Nephron progenitor cell (in vitro differentiated cells): ENCODE measurements around the gene FBXO28.
A peak's percentile ranks its signal among the peaks of the same experiment; 100 is the strongest.

Experiments
- DNase-seq: peaks from one replicate; pipeline ENCODE4 v3.0.0; 2021
- H3K27ac Mint-ChIP-seq: 2 replicates; pipeline ENCODE4 v1.8.0; 2021; ENCODE audit warnings: mild to moderate bottlenecking, moderate library complexity, mixed read lengths
- H3K27me3 Mint-ChIP-seq: 2 replicates; pipeline ENCODE4 v1.8.0; 2021; ENCODE audit warnings: mild to moderate bottlenecking, low read depth, mixed read lengths; ENCODE audit not compliant: poor library complexity
- H3K36me3 Mint-ChIP-seq: 2 replicates; pipeline ENCODE4 v1.8.0; 2021; ENCODE audit warnings: low read depth, mixed read lengths
- H3K4me1 Mint-ChIP-seq: 2 replicates; pipeline ENCODE4 v1.8.0; 2021; ENCODE audit warnings: mixed read lengths
- H3K4me3 Mint-ChIP-seq: 2 replicates; pipeline ENCODE4 v1.8.0; 2021; ENCODE audit warnings: mild to moderate bottlenecking, moderate library complexity, mixed read lengths
- H3K9me3 Mint-ChIP-seq: 2 replicates; pipeline ENCODE4 v1.8.0; 2021; ENCODE audit warnings: mild to moderate bottlenecking, moderate library complexity, mixed read lengths
- CTCF ChIP-seq: fragments of 200-600 bp; sonication (generic); IDR thresholded peaks from 2 replicates; pipeline ENCODE4 v1.5.0; 2021; ENCODE audit warnings: antibody characterized with exemption

FBXO28 gene

GRCh38 chr1:224196813-224197600 lies 83.1 kb downstream of the FBXO28 start:
- peaks cover 14% of the 10 kb centered on the region for H3K4me1 Mint-ChIP-seq
- no peak for DNase-seq
- no peak overlapping the region for H3K4me3 Mint-ChIP-seq
- no peak for TF ChIP-seq CTCF
- H3K27ac Mint-ChIP-seq = no peak overlapping the region
- peaks cover 36% of the 10 kb centered on the region for H3K36me3 Mint-ChIP-seq
- no peaks in the 10 kb centered on the region for H3K9me3 Mint-ChIP-seq
- peaks cover 3% of the 10 kb centered on the region for H3K27me3 Mint-ChIP-seq

DNA sequence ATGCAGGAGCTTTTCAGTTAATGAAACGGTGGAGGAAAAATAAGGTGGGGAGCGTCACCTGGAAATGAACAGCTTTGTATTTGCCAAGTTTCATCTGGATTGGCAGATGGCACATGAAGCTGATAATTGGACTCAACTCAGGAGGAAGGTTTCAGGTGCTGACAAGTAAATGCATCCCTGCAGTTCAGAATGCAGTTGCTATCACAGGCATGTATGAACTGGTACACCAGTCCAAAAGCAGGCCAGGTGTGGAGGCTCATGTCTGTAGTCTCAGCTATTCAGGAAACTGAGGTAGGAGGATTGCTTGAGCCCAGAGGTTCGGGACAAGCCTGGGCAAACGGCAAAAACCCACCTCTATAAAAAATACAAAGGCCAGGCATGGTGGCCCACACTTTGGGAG lies 84.7 kb downstream of the FBXO28 start:
- Mint-ChIP-seq H3K27ac (no peak overlapping the region), H3K36me3 (peaks cover 26% of the 10 kb centered on the region), H3K4me3 (no peak overlapping the region), H3K27me3 (peaks cover 3% of the 10 kb centered on the region), H3K4me1 (peaks cover 22% of the 10 kb centered on the region), H3K9me3 (no peaks in the 10 kb centered on the region)
- TF ChIP-seq CTCF = no peak
- DNase-seq = no peak

GRCh38 chr1:224199679-224200078 lies 85.8 kb downstream of the FBXO28 start:
- Mint-ChIP-seq H3K27ac (no peak overlapping the region), H3K36me3 (peaks cover 17% of the 10 kb centered on the region), H3K4me1 (peaks cover 28% of the 10 kb centered on the region), H3K4me3 (no peak overlapping the region), H3K9me3 (no peaks in the 10 kb centered on the region), H3K27me3 (peaks cover 3% of the 10 kb centered on the region)
- DNase-seq = no peak
- no peak for TF ChIP-seq CTCF

GRCh38 chr1:224201383-224201782 lies 87.5 kb downstream of the FBXO28 start:
- Mint-ChIP-seq H3K36me3 (peaks cover 4% of the 10 kb centered on the region), H3K9me3 (no peaks in the 10 kb centered on the region)

GRCh38 chr1:224201853-224202252 lies 87.9 kb downstream of the FBXO28 start:
- Mint-ChIP-seq H3K27ac (no peak overlapping the region), H3K4me3 (no peak overlapping the region)

More at GRCh38 chr1:224201383-224201782, 87.5 kb downstream of the FBXO28 start:
- Mint-ChIP-seq H3K27me3 (peaks cover 3% of the 10 kb centered on the region), H3K27ac (peak overlapping the region; percentile 47), H3K4me1 (peaks cover 37% of the 10 kb centered on the region), H3K4me3 (no peak overlapping the region)
- no peak for TF ChIP-seq CTCF
- DNase-seq = no peak

More at GRCh38 chr1:224201853-224202252, 87.9 kb downstream of the FBXO28 start:
- no peak for TF ChIP-seq CTCF
- no peaks in the 10 kb centered on the region for H3K9me3 Mint-ChIP-seq
- peaks cover 37% of the 10 kb centered on the region for H3K4me1 Mint-ChIP-seq
- H3K36me3 Mint-ChIP-seq = peaks cover 4% of the 10 kb centered on the region
- peaks cover 3% of the 10 kb centered on the region for H3K27me3 Mint-ChIP-seq
- no peak for DNase-seq
